ENCODE data around the gene MIOS.

MIOS gene

GRCh38 chr7:7609330-7609729 is 42.6 kb downstream of the MIOS start:
- Histone ChIP-seq H3K27ac (ENCODE audit: low read length) (no peak overlapping the region), H3K9me3 (ENCODE audit: insufficient read depth, low read length) (no peaks in the 10 kb centered on the region), H3K36me3 (replicated peaks; ENCODE audit: low read depth, low read length) (peaks cover 22% of the 10 kb centered on the region)

GRCh38 chr7:7612519-7612918 is 45.8 kb downstream of the MIOS start:
- Histone ChIP-seq H2AFZ (ENCODE audit: low read depth, low read length) (no peak overlapping the region), H3K36me3 (replicated peaks; ENCODE audit: low read depth, low read length) (peaks cover 9% of the 10 kb centered on the region), H3K9ac (ENCODE audit: low read length) (no peak overlapping the region), H4K20me1 (ENCODE audit: insufficient read depth, low read length) (no peaks in the 10 kb centered on the region), H3K9me3 (ENCODE audit: insufficient read depth, low read length) (no peaks in the 10 kb centered on the region), H3K27ac (ENCODE audit: low read length) (no peak overlapping the region), H3K4me1 (ENCODE audit: low read length) (no peaks in the 10 kb centered on the region), H3K4me3 (ENCODE audit: low read length) (no peak overlapping the region), H3K79me2 (ENCODE audit: low read length) (no peaks in the 10 kb centered on the region), H3K27me3 (ENCODE audit: low read depth, low read length) (no peaks in the 10 kb centered on the region), H3K4me2 (ENCODE audit: low read length) (no peak overlapping the region)
- TF ChIP-seq EZH2phosphoT487 (IDR thresholded peaks at IDR 0.05; ENCODE audit: low read depth) (no peak), CTCF (IDR thresholded peaks at IDR 0.05; ENCODE audit: low read depth, low read length) (no peak)

More at GRCh38 chr7:7609330-7609729, 42.6 kb downstream of the MIOS start:
- Histone ChIP-seq H3K4me2 (ENCODE audit: low read length) (no peak overlapping the region), H3K79me2 (ENCODE audit: low read length) (no peaks in the 10 kb centered on the region), H3K27me3 (ENCODE audit: low read depth, low read length) (no peaks in the 10 kb centered on the region), H3K9ac (ENCODE audit: low read length) (no peak overlapping the region), H3K4me1 (ENCODE audit: low read length) (no peaks in the 10 kb centered on the region), H2AFZ (ENCODE audit: low read depth, low read length) (no peak overlapping the region), H3K4me3 (ENCODE audit: low read length) (no peak overlapping the region), H4K20me1 (ENCODE audit: insufficient read depth, low read length) (no peaks in the 10 kb centered on the region)
- no peak for TF ChIP-seq CTCF (IDR thresholded peaks at IDR 0.05; ENCODE audit: low read depth, low read length)
- no peak for TF ChIP-seq EZH2phosphoT487 (IDR thresholded peaks at IDR 0.05; ENCODE audit: low read depth)

GRCh38 chr7:7613210-7613609 is 46.5 kb downstream of the MIOS start:
- H2AFZ ChIP-seq (ENCODE audit: low read depth, low read length) = no peak overlapping the region
- peaks cover 5% of the 10 kb centered on the region for H3K36me3 ChIP-seq (replicated peaks; ENCODE audit: low read depth, low read length)
- no peaks in the 10 kb centered on the region for H4K20me1 ChIP-seq (ENCODE audit: insufficient read depth, low read length)
- TF ChIP-seq EZH2phosphoT487 (IDR thresholded peaks at IDR 0.05; ENCODE audit: low read depth) (no peak), CTCF (IDR thresholded peaks at IDR 0.05; ENCODE audit: low read depth, low read length) (no peak)
- H3K4me3 ChIP-seq (ENCODE audit: low read length) = no peak overlapping the region
- no peaks in the 10 kb centered on the region for H3K4me1 ChIP-seq (ENCODE audit: low read length)
- H3K9ac ChIP-seq (ENCODE audit: low read length) = no peak overlapping the region
- H3K9me3 ChIP-seq (ENCODE audit: insufficient read depth, low read length) = no peaks in the 10 kb centered on the region
- H3K79me2 ChIP-seq (ENCODE audit: low read length) = no peaks in the 10 kb centered on the region
- H3K27me3 ChIP-seq (ENCODE audit: low read depth, low read length) = no peaks in the 10 kb centered on the region
- no peak overlapping the region for H3K27ac ChIP-seq (ENCODE audit: low read length)
- no peak overlapping the region for H3K4me2 ChIP-seq (ENCODE audit: low read length)

GRCh38 chr7:7614018-7614741 is 47.5 kb downstream of the MIOS start:
- Histone ChIP-seq H3K9ac (ENCODE audit: low read length) (no peak overlapping the region), H3K27me3 (ENCODE audit: low read depth, low read length) (no peaks in the 10 kb centered on the region), H2AFZ (ENCODE audit: low read depth, low read length) (no peak overlapping the region), H3K4me2 (ENCODE audit: low read length) (no peak overlapping the region), H3K4me3 (ENCODE audit: low read length) (no peak overlapping the region), H3K4me1 (ENCODE audit: low read length) (no peaks in the 10 kb centered on the region), H3K27ac (ENCODE audit: low read length) (no peak overlapping the region), H4K20me1 (ENCODE audit: insufficient read depth, low read length) (no peaks in the 10 kb centered on the region), H3K36me3 (replicated peaks; ENCODE audit: low read depth, low read length) (peaks cover 2% of the 10 kb centered on the region), H3K79me2 (ENCODE audit: low read length) (no peaks in the 10 kb centered on the region), H3K9me3 (ENCODE audit: insufficient read depth, low read length) (no peaks in the 10 kb centered on the region)
- no peak for TF ChIP-seq CTCF (IDR thresholded peaks at IDR 0.05; ENCODE audit: low read depth, low read length)
- no peak for TF ChIP-seq EZH2phosphoT487 (IDR thresholded peaks at IDR 0.05; ENCODE audit: low read depth)

Data from OCI-LY3 (cell line).